Measurements from ENCODE around the gene HECW1. TPM values are rescaled to one million over a fixed set of nuclear protein-coding genes. Genes with fewer than 3 reads are reported as not detected.

Gene HECW1
- polyA plus RNA-seq, 1 donor (not counting 4 experiments of a cell fraction or from before 2014, with no cell fraction given) = not detected

DNA sequence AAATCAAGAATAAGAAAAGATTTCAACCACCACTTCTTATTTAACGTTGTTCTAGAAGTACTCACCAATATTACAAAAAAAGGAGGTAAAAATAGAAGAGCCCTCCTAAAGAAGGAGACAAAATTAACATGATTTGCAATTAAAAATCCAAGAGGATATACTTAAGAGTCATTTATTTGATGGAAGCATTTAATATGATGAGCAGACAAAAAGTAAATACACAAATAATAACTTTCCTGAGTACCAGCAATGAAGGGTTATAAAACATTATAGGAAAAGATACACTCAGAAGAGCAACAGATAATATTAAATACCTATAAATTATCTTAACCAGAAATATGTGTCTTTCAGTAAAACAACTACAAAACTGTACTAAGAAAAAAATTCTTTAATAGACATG lies 363.5 kb downstream of the HECW1 start:
- Histone ChIP-seq H3K9me1 (ENCODE audit: control insufficient read depth, extremely low read depth, insufficient read depth, low read length) (no peaks in the 10 kb centered on the region), H2AFZ (ENCODE audit: control insufficient read depth, low read length) (no peak overlapping the region), H4K20me1 (ENCODE audit: control insufficient read depth, extremely low read depth, insufficient read depth, low read length) (no peaks in the 10 kb centered on the region), H3K79me2 (ENCODE audit: control insufficient read depth, insufficient read depth, low read length) (no peaks in the 10 kb centered on the region), H3K4me1 (ENCODE audit: control insufficient read depth, extremely low read depth, insufficient read depth, low read length) (no peaks in the 10 kb centered on the region), H3K9me3 (ENCODE audit: control insufficient read depth, low read depth, low read length) (no peaks in the 10 kb centered on the region), H3K27ac (ENCODE audit: control insufficient read depth, insufficient read depth, low read length) (no peak overlapping the region), H3K4me2 (ENCODE audit: control insufficient read depth, extremely low read depth, insufficient read depth, low read depth, low read length) (no peak overlapping the region), H3K27me3 (ENCODE audit: control insufficient read depth, extremely low read depth, insufficient read depth, low read length) (no peaks in the 10 kb centered on the region), H3K9ac (ENCODE audit: control insufficient read depth, extremely low read depth, insufficient read depth, low read length) (no peak overlapping the region), H3K4me3 (ENCODE audit: control insufficient read depth in 2 of 3, extremely low read depth in 1 of 3, insufficient read depth in 2 of 3, low read depth in 1 of 3, low read length in 3 of 3) (no peak overlapping the region), H3K36me3 (ENCODE audit: control insufficient read depth in 2 of 2, extremely low read depth in 1 of 2, insufficient read depth in 2 of 2, low read length in 2 of 2) (no peaks in the 10 kb centered on the region)
- FAIRE-seq = no peak
- dilution Hi-C loops (cut with MboI; ENCODE audit: extremely low pct_ligation_motif_present, low sequenced_read_pairs) = no loop called here
- TF ChIP-seq EZH2 (IDR thresholded peaks at IDR 0.05; ENCODE audit: low read length) (no peak), CTCF (optimal IDR thresholded peaks at IDR 0.05 in 1 of 3, IDR thresholded peaks at IDR 0.05 in 1 of 3, conservative IDR thresholded peaks at IDR 0.05 in 1 of 3; ENCODE audit: extremely low read depth in 1 of 3, insufficient read depth in 2 of 3, low read length in 3 of 3) (no peak)
- DNase-seq (ENCODE audit: low read depth, low spot score) = no peak

DNA sequence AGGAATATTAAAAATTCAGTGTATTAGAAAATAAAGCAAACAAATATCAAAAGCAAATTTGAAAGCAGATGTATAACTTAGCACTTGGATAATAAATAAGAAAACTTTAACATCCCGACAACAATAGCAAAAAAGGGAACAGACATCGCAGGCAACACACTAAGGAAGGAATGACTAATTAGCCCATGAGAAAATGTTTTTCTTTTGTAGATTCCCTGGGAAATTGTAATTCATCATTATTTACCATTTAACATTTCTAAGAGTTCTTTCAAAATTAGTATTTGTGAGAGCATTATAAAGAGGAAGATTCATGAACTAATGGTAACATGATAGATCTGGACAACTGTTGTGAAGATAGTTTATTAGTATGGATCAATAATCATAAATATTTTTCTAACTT lies 364.4 kb downstream of the HECW1 start:
- no peak for DNase-seq (ENCODE audit: low read depth, low spot score)
- Histone ChIP-seq H3K9ac (ENCODE audit: control insufficient read depth, extremely low read depth, insufficient read depth, low read length) (no peak overlapping the region), H2AFZ (ENCODE audit: control insufficient read depth, low read length) (no peak overlapping the region), H3K79me2 (ENCODE audit: control insufficient read depth, insufficient read depth, low read length) (no peaks in the 10 kb centered on the region), H3K4me1 (ENCODE audit: control insufficient read depth, extremely low read depth, insufficient read depth, low read length) (no peaks in the 10 kb centered on the region), H3K36me3 (ENCODE audit: control insufficient read depth in 2 of 2, extremely low read depth in 1 of 2, insufficient read depth in 2 of 2, low read length in 2 of 2) (no peaks in the 10 kb centered on the region), H3K27ac (ENCODE audit: control insufficient read depth, insufficient read depth, low read length) (no peak overlapping the region), H4K20me1 (ENCODE audit: control insufficient read depth, extremely low read depth, insufficient read depth, low read length) (no peaks in the 10 kb centered on the region), H3K9me3 (ENCODE audit: control insufficient read depth, low read depth, low read length) (no peaks in the 10 kb centered on the region), H3K27me3 (ENCODE audit: control insufficient read depth, extremely low read depth, insufficient read depth, low read length) (no peaks in the 10 kb centered on the region), H3K9me1 (ENCODE audit: control insufficient read depth, extremely low read depth, insufficient read depth, low read length) (no peaks in the 10 kb centered on the region), H3K4me2 (ENCODE audit: control insufficient read depth, extremely low read depth, insufficient read depth, low read depth, low read length) (no peak overlapping the region), H3K4me3 (ENCODE audit: control insufficient read depth in 2 of 3, extremely low read depth in 1 of 3, insufficient read depth in 2 of 3, low read depth in 1 of 3, low read length in 3 of 3) (no peak overlapping the region)
- dilution Hi-C loops (cut with MboI; ENCODE audit: extremely low pct_ligation_motif_present, low sequenced_read_pairs) = no loop called here
- TF ChIP-seq EZH2 (IDR thresholded peaks at IDR 0.05; ENCODE audit: low read length) (no peak), CTCF (optimal IDR thresholded peaks at IDR 0.05 in 1 of 3, IDR thresholded peaks at IDR 0.05 in 1 of 3, conservative IDR thresholded peaks at IDR 0.05 in 1 of 3; ENCODE audit: extremely low read depth in 1 of 3, insufficient read depth in 2 of 3, low read length in 3 of 3) (no peak)
- FAIRE-seq = no peak

All from keratinocyte (primary cell).